GM23248 (cell line): ENCODE results near the gene MYMK. TPM values are rescaled to one million over a fixed set of nuclear protein-coding genes. Genes with fewer than 3 reads are reported as not detected.

ENCODE experiments used
- DNase-seq: peaks from one replicate; pipeline ENCODE4 v3.0.0-alpha.2; 2015
- H2AFZ ChIP-seq: fragments of 200-600 bp; sonication (generic); 2 replicates; pipeline ENCODE4 v1.6.1; 2016; ENCODE audit warnings: antibody characterized with exemption
- H3F3A ChIP-seq: fragments of 200-600 bp; sonication (generic); 2 replicates; pipeline ENCODE4 v1.6.1; 2016; ENCODE audit warnings: mild to moderate bottlenecking, antibody characterized with exemption, mixed run types; ENCODE audit not compliant: insufficient read depth
- H3K27ac ChIP-seq: fragments of 200-600 bp; sonication (generic); 2 replicates; pipeline ENCODE4 v1.5.1; 2016; ENCODE audit warnings: mild to moderate bottlenecking
- H3K27me3 ChIP-seq: fragments of 200-600 bp; sonication (generic); replicated peaks from 2 replicates; pipeline ENCODE4 v1.6.1; 2016; ENCODE audit warnings: mild to moderate bottlenecking; ENCODE audit not compliant: insufficient read depth
- H3K36me3 ChIP-seq: fragments of 200-600 bp; sonication (generic); 2 replicates; pipeline ENCODE4 v1.6.1; 2016; ENCODE audit warnings: low read depth, mild to moderate bottlenecking
- H3K4me1 ChIP-seq: fragments of 200-600 bp; sonication (generic); 2 replicates; pipeline ENCODE4 v1.6.1; 2016; ENCODE audit warnings: mild to moderate bottlenecking; ENCODE audit not compliant: insufficient read depth
- H3K4me2 ChIP-seq: fragments of 200-600 bp; sonication (generic); one replicate; pipeline ENCODE4 v1.6.1; 2016; ENCODE audit warnings: mild to moderate bottlenecking; ENCODE audit not compliant: unreplicated experiment
- H3K4me3 ChIP-seq: fragments of 200-600 bp; sonication (generic); 2 replicates; pipeline ENCODE4 v1.5.1; 2016; ENCODE audit warnings: mild to moderate bottlenecking
- H3K79me2 ChIP-seq: fragments of 200-600 bp; sonication (generic); 2 replicates; pipeline ENCODE4 v1.6.1; 2016; ENCODE audit warnings: mild to moderate bottlenecking; ENCODE audit not compliant: insufficient read depth
- H3K9ac ChIP-seq: fragments of 200-600 bp; sonication (generic); 2 replicates; pipeline ENCODE4 v1.6.1; 2016; ENCODE audit warnings: mild to moderate bottlenecking
- H3K9me2 ChIP-seq: fragments of 200-600 bp; sonication (generic); 2 replicates; pipeline ENCODE4 v1.6.1; 2016; ENCODE audit warnings: mixed run types, mild to moderate bottlenecking, moderate library complexity; ENCODE audit not compliant: insufficient read depth
- H3K9me3 ChIP-seq: fragments of 200-600 bp; sonication (generic); one replicate; pipeline ENCODE4 v1.6.1; 2017; ENCODE audit warnings: low read depth
- H4K20me1 ChIP-seq: fragments of 200-600 bp; sonication (generic); 2 replicates; pipeline ENCODE4 v1.6.0; 2016; ENCODE audit not compliant: insufficient read depth
- EZH2 ChIP-seq: fragments of 200-600 bp; sonication (generic); IDR thresholded peaks from 2 replicates; pipeline ENCODE4 v1.6.1; 2018; ENCODE audit warnings: antibody characterized with exemption, mild to moderate bottlenecking; ENCODE audit not compliant: insufficient read depth, poor library complexity, severe bottlenecking
- EZH2phosphoT487 ChIP-seq: fragments of 200-600 bp; sonication (generic); IDR thresholded peaks from 2 replicates; pipeline ENCODE4 v1.6.1; 2018; ENCODE audit warnings: antibody characterized with exemption, moderate library complexity, mild to moderate bottlenecking, low read depth; ENCODE audit not compliant: insufficient read depth
- WGBS, 2 experiments: methylation state at CpG; one replicate each; pipeline ENCODE4 v1.1.6; 2015 to 2017; ENCODE audit warnings: low lambda C conversion rate in 2 of 2, low coverage in 1 of 2; ENCODE audit errors: missing lambda C conversion rate in 2 of 2; 5-methylcytosine and 5-hydroxymethylcytosine counted together
- in situ Hi-C: fragments of 300-500 bp; cut with MboI; formaldehyde crosslinking; loops from 2 replicates; pipeline ENCODE4 v1.15.0; 2020
- polyA plus RNA-seq: library from polyadenylated mRNA; unstranded; fragments of >200 nt; fragmentation: Nextera tagmentation; extraction: Ambion mirVana; gene quantifications from 2 replicates; pipeline ENCODE4 v1.2.1, GENCODE V29; 2016
- total RNA-seq: library from RNA; depleted of rRNA; stranded (reverse); fragments of >200 nt; shearing (Covaris generic); gene quantifications from 2 replicates; pipeline ENCODE4 v1.2.3, GENCODE V29; 2014

Gene MYMK
- total and polyA plus RNA-seq, 2 experiments from 2014 or later, result not detected

DNA sequence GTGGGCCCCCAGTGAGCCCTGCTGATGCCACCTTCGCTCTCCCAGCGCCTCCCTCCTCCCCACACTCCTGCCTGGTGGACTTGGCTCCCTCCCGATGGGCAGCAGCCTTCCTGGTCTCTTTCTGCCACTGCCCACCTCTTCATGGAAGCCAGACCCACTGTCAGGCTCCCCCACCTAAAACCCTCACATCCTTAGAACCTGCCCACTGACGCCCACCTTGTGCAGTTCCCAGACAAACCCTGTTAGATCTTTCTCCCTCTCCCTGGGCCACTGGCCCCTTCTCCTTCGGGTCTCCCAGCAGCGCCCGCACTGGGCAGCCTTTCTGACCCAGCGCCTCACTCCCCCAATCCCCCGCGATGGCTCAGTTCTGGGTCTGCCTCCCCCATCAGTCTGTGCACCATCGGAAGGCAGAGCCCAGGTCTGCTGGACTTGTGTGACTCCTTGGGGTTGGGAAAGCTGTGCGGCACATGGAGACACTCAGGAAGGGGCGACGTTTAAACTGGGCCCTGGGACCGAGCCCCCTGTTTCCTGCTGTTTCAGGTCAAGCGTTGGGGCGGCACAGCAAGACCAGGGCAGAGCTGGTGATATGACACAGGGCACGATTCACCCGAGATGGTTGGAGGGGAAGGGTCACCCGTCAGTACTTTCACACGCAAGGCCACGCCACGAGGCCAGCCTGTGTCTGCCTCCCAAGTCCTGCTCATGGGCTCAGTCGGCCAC is 17.4 kb downstream of the MYMK start:
- Histone ChIP-seq H3K27me3 (no peaks in the 10 kb centered on the region), H3K27ac (no peak overlapping the region), H3K9me3 (peaks cover under 1% of the 10 kb centered on the region), H3K4me3 (no peak overlapping the region), H3K4me1 (peaks cover 10% of the 10 kb centered on the region), H3K36me3 (no peaks in the 10 kb centered on the region), H3F3A (0 out of 2 replicates have a peak, but pooled peaks cover 8% of the 10 kb centered on the region), H3K9ac (peak overlapping the region; percentile 11; the same call in 1 of the 2 replicates), H2AFZ (no peak overlapping the region), H3K9me2 (no peaks in the 10 kb centered on the region), H4K20me1 (no peaks in the 10 kb centered on the region), H3K4me2 (no peak overlapping the region), H3K79me2 (no peaks in the 10 kb centered on the region)
- no peak for DNase-seq
- TF ChIP-seq EZH2 (no peak), EZH2phosphoT487 (no peak)
- in situ Hi-C loops, result no loop called here
- WGBS, 2 experiments, result 92 to 93% methylated on average over 23 to 24 of the region's 24 CpGs

DNA sequence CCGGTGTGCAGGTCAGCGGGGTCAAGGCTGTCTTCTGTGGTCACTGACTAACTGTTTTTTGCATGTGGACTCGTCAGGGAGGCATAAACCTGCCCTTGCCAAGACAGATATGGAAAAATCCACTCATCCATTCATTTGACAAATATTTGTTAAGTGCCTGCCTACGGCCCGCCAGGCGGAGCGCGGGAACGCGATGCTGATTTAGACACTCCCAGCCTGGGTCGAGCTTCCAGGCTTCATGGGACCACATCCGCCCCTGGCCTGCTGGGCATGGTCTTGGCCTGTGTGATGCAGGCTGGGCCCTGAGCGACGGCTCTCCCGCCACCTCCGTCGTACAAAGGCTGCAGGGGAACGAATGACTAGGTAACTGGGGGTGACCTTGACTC is 18.1 kb downstream of the MYMK start:
- Histone ChIP-seq H3K27ac (no peak overlapping the region), H3F3A (0 out of 2 replicates have a peak, but pooled peaks cover 8% of the 10 kb centered on the region), H3K9me2 (no peaks in the 10 kb centered on the region), H3K4me3 (no peak overlapping the region), H3K79me2 (no peaks in the 10 kb centered on the region), H4K20me1 (no peaks in the 10 kb centered on the region), H2AFZ (no peak overlapping the region), H3K27me3 (no peaks in the 10 kb centered on the region), H3K9me3 (peaks cover 4% of the 10 kb centered on the region), H3K36me3 (no peaks in the 10 kb centered on the region), H3K4me2 (no peak overlapping the region), H3K9ac (peak overlapping the region; percentile 11; the same call in 1 of the 2 replicates), H3K4me1 (peaks cover 10% of the 10 kb centered on the region)
- TF ChIP-seq EZH2phosphoT487 (no peak), EZH2 (no peak)
- in situ Hi-C loops, result no loop called here
- DNase-seq, result peak; percentile 94
- 8 to 10% methylated on average over 18 of the region's 18 CpGs for WGBS, 2 experiments

DNA sequence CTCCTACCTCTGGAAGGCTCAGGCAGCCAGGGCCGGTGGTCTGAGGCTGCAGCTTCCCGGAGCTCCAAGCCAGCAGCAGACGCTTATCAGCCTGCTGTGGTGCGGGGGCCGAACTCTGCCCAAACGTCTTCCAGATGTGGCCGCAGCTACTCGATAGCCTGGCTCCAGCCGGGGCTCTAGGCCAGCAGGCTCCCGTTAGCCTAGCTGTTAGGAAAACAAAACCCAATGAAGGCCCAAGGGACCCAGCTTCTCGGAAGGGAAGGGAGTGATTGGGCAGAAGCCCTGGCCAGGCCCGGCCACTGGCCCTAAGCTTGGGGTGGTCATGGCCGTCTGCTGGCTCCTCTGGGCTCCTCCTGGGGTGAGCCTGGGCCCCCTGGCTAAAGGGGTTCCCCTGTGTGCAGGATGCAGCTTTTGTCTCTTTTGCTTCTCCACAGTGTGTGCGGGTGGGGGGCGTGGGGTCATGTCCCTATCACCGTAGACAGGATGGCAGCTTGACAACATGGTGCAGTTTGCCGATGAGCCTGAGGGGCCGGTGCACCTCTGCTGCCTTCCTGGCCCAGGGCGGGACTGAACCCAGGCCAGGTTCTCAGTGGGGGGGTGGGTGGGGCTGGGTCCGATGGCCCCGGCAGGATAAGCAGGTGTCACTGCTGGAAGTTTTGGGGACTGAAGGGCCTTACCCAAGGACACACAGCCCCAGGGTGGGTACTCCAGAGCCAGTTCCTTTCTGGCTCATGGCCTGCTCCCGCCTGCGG is 18.7 kb downstream of the MYMK start:
- no peaks in the 10 kb centered on the region for H3K9me2 ChIP-seq
- peak; percentile 72 for DNase-seq
- no peaks in the 10 kb centered on the region for H4K20me1 ChIP-seq
- in situ Hi-C loops, result no loop called here
- no peaks in the 10 kb centered on the region for H3K36me3 ChIP-seq
- peak overlapping the region; percentile 47; the same call in 1 of the 2 replicates for H3K27ac ChIP-seq
- H3K4me2 ChIP-seq, result no peak overlapping the region
- H2AFZ ChIP-seq, result no peak overlapping the region
- H3K9me3 ChIP-seq, result peaks cover 4% of the 10 kb centered on the region
- H3K79me2 ChIP-seq, result no peaks in the 10 kb centered on the region
- TF ChIP-seq EZH2phosphoT487, result no peak
- no peak for TF ChIP-seq EZH2
- 0 out of 2 replicates have a peak, but pooled peaks cover 8% of the 10 kb centered on the region for H3F3A ChIP-seq
- no peaks in the 10 kb centered on the region for H3K27me3 ChIP-seq
- peaks cover 10% of the 10 kb centered on the region for H3K4me1 ChIP-seq
- 29 to 37% methylated on average over 22 to 23 of the region's 23 CpGs for WGBS, 2 experiments
- no peak overlapping the region for H3K4me3 ChIP-seq
- peak overlapping the region; percentile 50; the same call in 1 of the 2 replicates for H3K9ac ChIP-seq

DNA sequence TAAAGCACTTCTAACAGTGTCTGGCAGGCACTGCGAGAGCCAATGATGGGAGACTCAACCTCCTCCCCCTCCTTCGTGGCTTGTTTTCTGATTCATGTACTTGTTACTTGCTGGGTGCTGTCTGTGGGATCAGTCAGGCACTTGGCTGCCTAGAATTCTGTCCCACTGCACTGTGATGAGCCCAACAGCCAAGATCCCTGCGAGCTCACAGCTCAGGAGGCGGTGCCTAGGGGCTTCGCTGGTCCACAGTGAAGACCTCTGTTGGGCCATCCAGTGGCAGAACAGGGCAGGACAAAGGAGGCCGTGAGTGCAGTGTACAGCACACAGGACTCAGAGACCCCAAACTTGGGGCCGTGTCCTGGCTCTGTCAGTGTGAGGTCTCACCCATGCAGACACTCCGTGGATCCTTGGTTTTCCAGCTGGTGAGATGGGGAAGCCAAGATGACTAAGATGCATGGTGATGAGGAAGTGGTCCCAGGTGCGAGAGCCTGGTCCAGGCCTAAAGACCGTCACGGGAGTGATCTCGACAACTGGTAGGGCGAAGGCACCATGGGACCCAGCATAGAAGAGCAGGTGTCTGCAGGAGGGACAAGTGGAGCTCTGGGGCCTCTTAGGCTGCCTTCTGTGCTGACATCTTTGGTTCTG is 19.5 kb downstream of the MYMK start:
- H3K27ac ChIP-seq, result 0 out of 2 replicates have a peak overlapping the region, but pooled peaks have one; percentile 47
- DNase-seq, result peak; percentile 70
- H3K9ac ChIP-seq, result no peak overlapping the region
- H2AFZ ChIP-seq, result no peak overlapping the region
- H3K9me2 ChIP-seq, result no peaks in the 10 kb centered on the region
- 89% methylated on average over 13 of the region's 13 CpGs for WGBS, 2 experiments
- H3K36me3 ChIP-seq, result no peaks in the 10 kb centered on the region
- peaks cover 10% of the 10 kb centered on the region for H3K4me1 ChIP-seq
- no peak overlapping the region for H3K4me2 ChIP-seq
- H3K79me2 ChIP-seq, result no peaks in the 10 kb centered on the region
- no peaks in the 10 kb centered on the region for H4K20me1 ChIP-seq
- TF ChIP-seq EZH2 (no peak), EZH2phosphoT487 (no peak)
- in situ Hi-C loops, result no loop called here
- H3K9me3 ChIP-seq, result peaks cover 4% of the 10 kb centered on the region
- H3K4me3 ChIP-seq, result no peak overlapping the region
- H3F3A ChIP-seq, result 0 out of 2 replicates have a peak, but pooled peaks cover 8% of the 10 kb centered on the region
- no peaks in the 10 kb centered on the region for H3K27me3 ChIP-seq
